Skeletal muscle satellite cell (primary cell): ENCODE results near the gene TECR.

Experiments used
- H3K27me3 ChIP-seq: 2 replicates; pipeline ENCODE4 v1.7.0; 2013; ENCODE audit warnings: low read length; ENCODE audit not compliant: control insufficient read depth, insufficient read depth
- H3K36me3 ChIP-seq: 2 replicates; pipeline ENCODE4 v1.7.0; 2013; ENCODE audit warnings: mild to moderate bottlenecking, control low read depth, low read length; ENCODE audit not compliant: insufficient read depth
- H3K4me1 ChIP-seq: 2 replicates; pipeline ENCODE4 v1.7.0; 2013; ENCODE audit warnings: low read length; ENCODE audit not compliant: control insufficient read depth, insufficient read depth
- H3K4me2 ChIP-seq: 2 replicates; pipeline ENCODE4 v1.7.0; 2013; ENCODE audit warnings: mild to moderate bottlenecking, low read length
- H3K4me3 ChIP-seq: 2 replicates; pipeline ENCODE4 v1.7.0; 2013; ENCODE audit warnings: low read length
- H3K9ac ChIP-seq: 2 replicates; pipeline ENCODE4 v1.7.0; 2013; ENCODE audit warnings: mild to moderate bottlenecking, low read depth, low read length, moderate library complexity
- H3K9me3 ChIP-seq: replicated peaks from 2 replicates; pipeline ENCODE4 v1.7.0; 2013; ENCODE audit warnings: mild to moderate bottlenecking, control low read depth, low read length

Gene TECR

DNA sequence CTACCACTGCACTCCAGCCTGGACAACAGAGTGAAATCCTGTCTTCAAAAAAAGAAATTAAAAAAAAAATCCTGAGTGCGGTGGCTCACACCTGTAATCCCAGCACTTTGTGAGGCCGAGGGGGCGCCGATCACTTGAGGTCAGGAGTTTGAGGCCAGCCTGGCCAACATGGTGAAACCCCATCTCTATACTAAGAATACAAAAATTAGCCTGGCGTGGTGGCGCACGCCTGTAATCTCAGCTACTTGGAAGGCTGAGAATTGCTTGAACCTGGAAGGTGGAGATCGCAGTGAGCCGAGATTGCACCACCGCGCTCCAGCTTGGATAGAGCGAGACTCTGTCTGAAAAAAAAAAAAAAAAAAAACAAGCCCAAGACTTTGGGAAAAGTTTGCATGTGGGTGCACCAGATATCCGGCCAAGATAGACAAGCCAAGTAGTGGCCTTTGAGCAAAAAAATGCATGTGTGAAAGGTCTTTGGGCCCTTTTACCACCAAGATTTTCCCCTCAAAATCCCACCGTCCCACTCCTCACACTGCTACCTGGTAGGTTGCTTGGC, 16.9 kb upstream of the TECR start:
- no peak overlapping the region for H3K4me2 ChIP-seq
- peaks cover 35% of the 10 kb centered on the region for H3K36me3 ChIP-seq
- H3K27me3 ChIP-seq, result no peaks in the 10 kb centered on the region
- H3K9me3 ChIP-seq, result no peaks in the 10 kb centered on the region
- H3K9ac ChIP-seq, result no peak overlapping the region
- no peak overlapping the region for H3K4me3 ChIP-seq
- peaks cover 41% of the 10 kb centered on the region for H3K4me1 ChIP-seq

DNA sequence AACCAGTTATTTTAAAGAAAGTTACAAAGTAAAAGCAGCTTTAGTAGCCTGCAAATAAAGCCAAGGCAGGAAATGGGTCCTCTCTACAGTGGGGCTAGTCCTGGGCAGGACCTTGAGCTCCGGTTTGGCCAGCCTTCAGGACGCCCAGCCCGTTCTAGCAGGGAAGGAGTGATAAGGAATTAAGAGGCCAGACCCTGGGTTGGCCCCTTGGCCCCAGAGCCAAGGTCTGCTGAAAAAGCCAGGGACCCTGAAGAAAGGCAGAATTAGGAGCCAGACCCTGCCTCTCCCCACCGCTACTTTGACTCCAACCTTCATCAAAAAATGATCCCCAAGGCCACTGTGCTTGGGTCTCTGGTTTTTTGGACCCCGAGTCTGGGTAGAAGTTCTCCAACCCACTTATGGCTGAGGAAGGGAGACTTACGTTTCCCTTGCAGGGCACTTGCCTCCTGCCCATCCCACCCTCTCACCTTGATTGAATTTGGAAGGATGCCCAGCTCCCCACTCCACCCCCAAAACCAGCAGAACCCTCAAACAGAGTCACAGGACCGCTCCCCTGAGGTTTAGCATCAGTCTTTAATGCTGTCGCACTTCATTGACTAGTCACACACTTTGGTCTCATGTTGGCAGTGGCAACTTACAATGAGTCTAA, 15.1 kb upstream of the TECR start:
- H3K9ac ChIP-seq, result no peak overlapping the region
- no peaks in the 10 kb centered on the region for H3K9me3 ChIP-seq
- H3K4me2 ChIP-seq, result no peak overlapping the region
- H3K4me1 ChIP-seq, result peaks cover 39% of the 10 kb centered on the region
- no peak overlapping the region for H3K4me3 ChIP-seq
- peaks cover 35% of the 10 kb centered on the region for H3K36me3 ChIP-seq
- H3K27me3 ChIP-seq, result no peaks in the 10 kb centered on the region

DNA sequence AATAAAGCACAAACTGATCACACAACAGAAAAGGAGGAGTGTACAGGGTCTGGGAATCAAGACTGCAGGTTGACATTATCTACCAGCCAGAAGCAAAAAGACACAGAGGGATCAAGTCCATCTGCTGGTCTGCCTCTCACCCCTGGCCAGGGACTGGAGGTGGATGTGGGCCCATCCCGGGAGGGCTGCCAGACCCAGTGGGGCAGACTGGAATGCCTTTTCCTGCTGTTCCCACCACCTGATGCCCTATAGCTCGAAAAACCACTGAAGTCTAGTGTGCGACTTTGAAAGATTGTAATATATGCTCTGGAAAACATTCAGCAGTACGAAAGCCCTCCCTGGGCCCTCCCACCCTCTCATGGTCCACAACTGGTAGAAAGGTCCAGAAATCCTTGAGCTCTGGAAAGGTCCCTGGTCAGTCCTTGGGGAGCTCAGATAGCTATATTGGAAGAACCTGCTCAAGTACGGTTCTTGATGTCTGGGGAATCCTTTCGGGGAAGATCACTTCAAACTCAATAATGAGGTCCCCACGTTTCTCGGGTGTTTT, 13.8 kb upstream of the TECR start:
- H3K4me1 ChIP-seq, result peaks cover 38% of the 10 kb centered on the region
- peaks cover 35% of the 10 kb centered on the region for H3K36me3 ChIP-seq
- H3K9ac ChIP-seq, result peak overlapping the region; percentile 100
- H3K9me3 ChIP-seq, result no peaks in the 10 kb centered on the region
- no peaks in the 10 kb centered on the region for H3K27me3 ChIP-seq
- H3K4me3 ChIP-seq, result peak overlapping the region; percentile 100
- H3K4me2 ChIP-seq, result peak overlapping the region; percentile 97

DNA sequence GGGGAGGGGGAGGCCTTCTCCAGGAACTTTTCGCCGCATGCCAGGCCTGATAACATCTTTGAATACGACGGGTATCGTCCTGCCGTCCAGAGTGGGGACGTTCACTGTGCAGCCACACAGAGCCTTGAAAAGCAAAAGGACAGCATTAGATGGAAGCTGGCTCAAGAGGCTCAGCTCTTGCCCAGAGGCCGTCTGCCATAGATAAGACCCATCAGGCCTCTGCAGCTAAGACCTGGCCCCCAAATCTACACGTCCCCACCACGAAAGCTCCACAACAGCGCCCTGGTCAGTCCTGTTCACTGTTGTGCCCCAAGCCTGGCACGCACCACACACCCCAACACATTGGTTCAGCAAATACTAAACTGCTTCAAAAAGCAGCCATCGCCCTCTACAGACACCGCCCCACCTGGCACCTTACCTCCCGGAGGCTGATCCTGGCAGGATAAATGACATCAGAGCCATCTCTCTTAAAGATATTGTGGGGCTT, 13.3 kb upstream of the TECR start:
- H3K4me3 ChIP-seq, result peak overlapping the region; percentile 100
- H3K36me3 ChIP-seq, result peaks cover 35% of the 10 kb centered on the region
- H3K4me1 ChIP-seq, result peaks cover 36% of the 10 kb centered on the region
- no peaks in the 10 kb centered on the region for H3K9me3 ChIP-seq
- H3K27me3 ChIP-seq, result no peaks in the 10 kb centered on the region
- peak overlapping the region; percentile 97 for H3K4me2 ChIP-seq
- peak overlapping the region; percentile 100 for H3K9ac ChIP-seq

DNA sequence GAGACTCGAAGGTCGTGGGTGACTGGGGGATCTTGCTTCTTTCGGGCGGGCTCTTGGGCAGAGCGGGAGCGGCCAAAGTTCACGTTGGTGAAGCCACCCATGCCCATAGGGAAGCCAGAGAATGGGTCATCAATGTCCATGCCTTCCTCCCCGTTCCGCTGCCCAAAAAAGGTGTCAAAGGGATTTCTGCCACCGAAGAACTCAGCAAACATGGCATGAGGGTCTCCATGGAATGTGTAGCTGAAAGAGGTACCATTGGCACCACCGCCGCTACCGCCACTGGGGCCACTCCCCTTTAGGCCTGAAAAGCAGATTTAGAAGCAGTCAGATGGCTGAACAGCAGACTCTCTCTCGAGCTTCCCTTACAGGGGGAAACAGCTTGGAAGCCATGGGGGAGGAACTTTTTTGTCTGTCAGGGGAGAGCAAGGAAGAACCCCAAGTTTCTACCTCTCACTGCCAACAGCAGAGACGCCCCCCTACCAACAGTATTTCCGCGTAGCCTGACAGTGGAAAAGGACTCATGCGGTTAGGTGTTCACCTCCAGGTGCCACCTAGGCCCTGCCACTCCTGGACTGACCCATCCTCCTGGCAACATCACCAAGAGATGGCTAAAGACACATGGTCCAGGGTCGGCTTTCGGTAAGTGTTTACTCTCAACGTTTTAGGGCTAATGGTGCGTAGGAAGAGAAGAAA, 12.5 kb upstream of the TECR start:
- no peaks in the 10 kb centered on the region for H3K9me3 ChIP-seq
- peaks cover 32% of the 10 kb centered on the region for H3K4me1 ChIP-seq
- H3K27me3 ChIP-seq, result no peaks in the 10 kb centered on the region
- H3K4me2 ChIP-seq, result peak overlapping the region; percentile 97
- H3K9ac ChIP-seq, result peak overlapping the region; percentile 100
- peaks cover 35% of the 10 kb centered on the region for H3K36me3 ChIP-seq
- H3K4me3 ChIP-seq, result peak overlapping the region; percentile 100

DNA sequence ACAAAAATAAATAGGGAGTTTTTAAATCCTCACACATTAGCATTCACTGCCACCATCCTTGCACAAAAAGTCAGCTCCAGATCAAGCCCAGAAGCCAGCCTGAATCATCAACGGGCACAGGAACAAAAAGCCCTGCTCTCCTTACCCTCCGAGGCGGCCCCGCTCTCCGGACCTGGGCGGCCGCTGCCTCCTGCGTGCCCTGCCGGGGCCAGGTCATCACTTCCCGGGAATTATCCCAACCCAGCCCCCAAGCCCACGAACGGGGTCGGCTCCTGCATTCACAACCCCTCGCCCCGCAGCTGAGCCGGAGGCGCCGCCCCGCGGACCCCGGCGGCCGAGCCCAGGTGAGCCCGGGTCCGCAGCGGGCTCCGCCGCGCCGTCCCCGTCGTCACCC, 12.0 kb upstream of the TECR start:
- peak overlapping the region; percentile 100 for H3K4me3 ChIP-seq
- H3K4me2 ChIP-seq, result peak overlapping the region; percentile 97
- no peaks in the 10 kb centered on the region for H3K9me3 ChIP-seq
- H3K4me1 ChIP-seq, result peaks cover 32% of the 10 kb centered on the region
- peak overlapping the region; percentile 100 for H3K9ac ChIP-seq
- no peaks in the 10 kb centered on the region for H3K27me3 ChIP-seq
- peaks cover 35% of the 10 kb centered on the region for H3K36me3 ChIP-seq

DNA sequence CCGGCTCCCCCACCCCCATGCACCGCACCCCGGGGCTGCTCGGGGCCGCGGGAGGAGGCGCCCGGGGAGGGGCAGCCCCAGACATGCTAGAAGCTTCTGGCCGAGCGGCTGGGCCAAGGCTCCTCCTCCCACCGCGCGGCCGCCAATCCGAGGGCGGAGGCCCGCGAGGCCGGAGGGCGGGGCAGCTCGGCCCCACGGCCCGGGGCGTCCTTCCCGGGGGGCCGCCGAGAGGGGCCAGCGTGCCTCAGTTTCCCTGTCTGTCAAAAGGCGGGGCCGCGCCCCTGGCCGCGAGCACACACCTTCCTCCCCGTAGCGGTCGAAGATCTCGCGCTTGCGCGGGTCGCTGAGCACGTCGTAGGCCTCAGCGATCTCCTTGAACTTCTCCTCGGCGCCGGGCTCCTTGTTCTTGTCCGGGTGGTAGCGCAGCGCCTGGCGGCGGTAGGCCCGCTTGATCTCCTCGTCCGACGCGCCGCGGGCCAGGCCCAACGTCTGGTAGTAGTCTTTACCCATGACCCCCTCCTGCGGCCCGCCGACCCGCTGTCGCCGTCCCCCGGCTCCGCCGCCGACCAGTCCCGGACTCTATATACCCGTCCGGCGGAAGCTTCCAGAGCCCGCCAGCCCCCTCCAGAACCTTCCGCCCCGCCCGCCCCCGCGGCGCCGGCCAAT, 11.4 kb upstream of the TECR start, which contains the start of gene DNAJB1:
Gene DNAJB1 (minus strand): TSS at position 558 of the 666 bp plus-strand sequence. CDS start 48 bp downstream, at position 510.
- peaks cover 32% of the 10 kb centered on the region for H3K4me1 ChIP-seq

DNA sequence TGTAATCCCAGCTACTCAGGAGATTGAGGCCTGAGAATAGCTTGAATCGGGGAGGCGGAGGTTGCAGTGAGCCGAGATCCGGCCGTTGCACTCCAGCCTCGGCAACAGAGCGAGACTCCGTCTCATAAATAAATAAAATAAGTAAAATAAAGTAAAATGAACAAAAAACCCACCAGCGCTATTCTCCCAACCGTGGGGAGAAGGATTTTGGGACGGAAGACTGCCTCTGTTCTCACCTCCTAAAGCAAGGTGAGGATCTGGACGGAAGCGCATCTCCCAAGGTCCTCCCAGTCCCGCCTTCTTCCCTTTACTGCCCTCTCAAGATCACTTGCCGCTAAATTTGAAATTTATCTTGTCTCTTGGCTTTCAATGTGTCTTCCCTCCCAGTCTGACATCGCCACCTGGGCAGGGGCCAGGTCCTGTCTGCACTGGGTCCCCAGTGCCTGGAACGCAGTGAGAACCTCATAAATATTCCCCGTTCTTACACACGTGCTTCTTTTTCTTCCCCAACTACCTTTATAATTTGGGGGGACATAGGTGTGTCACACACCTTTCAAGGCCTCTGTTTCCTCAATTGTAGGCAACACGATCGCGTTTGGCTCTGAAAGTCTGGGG, 10.0 kb upstream of the TECR start:
- Histone ChIP-seq H3K4me1 (peaks cover 32% of the 10 kb centered on the region), H3K27me3 (no peaks in the 10 kb centered on the region), H3K4me2 (no peak overlapping the region), H3K9ac (peak overlapping the region; percentile 45), H3K36me3 (peaks cover 28% of the 10 kb centered on the region), H3K4me3 (no peak overlapping the region), H3K9me3 (no peaks in the 10 kb centered on the region)

More for the DNA sequence above, 11.4 kb upstream of the TECR start, which contains the start of gene DNAJB1:
- no peaks in the 10 kb centered on the region for H3K27me3 ChIP-seq
- peak within 1 kb of the TSS; percentile 100 for H3K4me3 ChIP-seq
- H3K9ac ChIP-seq, result peak within 1 kb of the TSS; percentile 100
- peak within 1 kb of the TSS; percentile 97 for H3K4me2 ChIP-seq
- H3K9me3 ChIP-seq, result no peaks in the 10 kb centered on the region
- H3K36me3 ChIP-seq, result peaks cover 35% of the 10 kb centered on the region

DNA sequence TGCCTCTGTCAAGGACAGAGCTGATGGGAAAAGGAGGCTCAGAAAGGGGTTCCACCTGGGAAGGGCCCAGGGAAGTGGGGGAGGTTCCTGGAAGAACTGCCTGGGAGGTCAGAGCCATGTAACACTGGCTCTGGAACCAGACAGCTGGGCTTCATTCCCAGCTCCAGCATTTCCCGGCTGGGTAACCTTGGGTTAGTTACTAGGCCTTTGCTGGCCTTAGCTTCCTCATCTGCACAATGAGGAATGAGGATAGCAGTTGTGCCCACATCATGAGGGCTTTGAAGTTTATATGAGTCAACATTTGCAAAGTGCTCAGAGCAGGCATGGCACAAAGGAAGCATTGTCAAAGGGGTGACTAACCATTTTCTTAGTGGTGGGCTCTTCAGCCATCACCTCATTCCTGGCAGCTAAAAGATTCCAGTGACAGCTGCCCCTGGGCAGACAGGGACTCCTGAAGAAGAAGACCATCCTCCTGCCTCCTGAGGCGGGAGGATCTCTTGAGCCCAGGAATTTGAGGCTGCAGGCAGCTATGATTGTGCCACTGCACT, 9.5 kb upstream of the TECR start:
- Histone ChIP-seq H3K4me3 (no peak overlapping the region), H3K36me3 (peaks cover 22% of the 10 kb centered on the region), H3K27me3 (no peaks in the 10 kb centered on the region), H3K4me2 (no peak overlapping the region), H3K9me3 (no peaks in the 10 kb centered on the region), H3K9ac (peak overlapping the region; percentile 45), H3K4me1 (peaks cover 32% of the 10 kb centered on the region)

DNA sequence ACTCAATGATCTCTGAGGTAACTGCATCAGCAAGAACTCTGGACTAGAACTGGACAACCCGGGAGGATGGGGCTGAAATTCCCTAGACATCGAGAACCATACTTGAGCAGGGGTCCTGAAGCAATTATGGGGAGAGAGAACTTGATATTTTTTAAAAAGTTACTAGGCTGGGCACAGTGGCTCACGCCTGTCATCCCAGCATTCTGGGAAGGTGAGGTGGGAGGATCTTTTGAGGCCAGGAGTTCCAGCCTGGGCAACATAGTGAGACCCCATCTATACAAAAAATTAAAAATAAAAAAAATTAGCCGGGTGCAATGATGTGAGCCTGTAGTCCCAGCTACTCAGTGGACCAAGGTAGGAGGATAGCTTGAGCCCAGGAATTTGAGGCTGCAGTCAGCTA, 8.9 kb upstream of the TECR start:
- no peaks in the 10 kb centered on the region for H3K9me3 ChIP-seq

More for the DNA sequence above, 8.9 kb upstream of the TECR start:
- H3K9ac ChIP-seq, result no peak overlapping the region
- H3K4me3 ChIP-seq, result no peak overlapping the region
- H3K4me2 ChIP-seq, result no peak overlapping the region
- peaks cover 29% of the 10 kb centered on the region for H3K4me1 ChIP-seq
- H3K36me3 ChIP-seq, result peaks cover 16% of the 10 kb centered on the region
- no peaks in the 10 kb centered on the region for H3K27me3 ChIP-seq
